ENCODE data around the gene VPS37B.

VPS37B gene

DNA sequence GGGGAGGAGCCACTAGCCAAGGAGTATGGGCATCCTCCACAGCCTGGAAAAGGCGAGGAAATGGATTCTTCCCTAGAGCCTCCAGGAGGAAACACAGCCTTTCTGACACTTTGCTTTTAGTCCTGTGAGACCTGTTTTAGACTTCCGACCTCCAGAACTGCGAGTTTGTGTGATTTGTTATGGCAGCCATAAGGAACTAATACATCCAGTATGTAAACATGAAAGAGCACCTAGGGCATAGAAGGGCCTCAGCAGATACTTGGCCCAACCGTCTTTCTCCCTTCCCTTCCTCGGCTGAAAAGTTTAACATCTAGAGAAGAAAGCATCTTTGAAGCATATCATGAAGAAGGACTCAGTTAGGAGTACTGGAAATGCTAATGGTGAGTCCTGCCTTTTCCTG, 57.1 kb downstream of the VPS37B start:
- no peak for DNase-seq (ENCODE audit: low spot score)

DNA sequence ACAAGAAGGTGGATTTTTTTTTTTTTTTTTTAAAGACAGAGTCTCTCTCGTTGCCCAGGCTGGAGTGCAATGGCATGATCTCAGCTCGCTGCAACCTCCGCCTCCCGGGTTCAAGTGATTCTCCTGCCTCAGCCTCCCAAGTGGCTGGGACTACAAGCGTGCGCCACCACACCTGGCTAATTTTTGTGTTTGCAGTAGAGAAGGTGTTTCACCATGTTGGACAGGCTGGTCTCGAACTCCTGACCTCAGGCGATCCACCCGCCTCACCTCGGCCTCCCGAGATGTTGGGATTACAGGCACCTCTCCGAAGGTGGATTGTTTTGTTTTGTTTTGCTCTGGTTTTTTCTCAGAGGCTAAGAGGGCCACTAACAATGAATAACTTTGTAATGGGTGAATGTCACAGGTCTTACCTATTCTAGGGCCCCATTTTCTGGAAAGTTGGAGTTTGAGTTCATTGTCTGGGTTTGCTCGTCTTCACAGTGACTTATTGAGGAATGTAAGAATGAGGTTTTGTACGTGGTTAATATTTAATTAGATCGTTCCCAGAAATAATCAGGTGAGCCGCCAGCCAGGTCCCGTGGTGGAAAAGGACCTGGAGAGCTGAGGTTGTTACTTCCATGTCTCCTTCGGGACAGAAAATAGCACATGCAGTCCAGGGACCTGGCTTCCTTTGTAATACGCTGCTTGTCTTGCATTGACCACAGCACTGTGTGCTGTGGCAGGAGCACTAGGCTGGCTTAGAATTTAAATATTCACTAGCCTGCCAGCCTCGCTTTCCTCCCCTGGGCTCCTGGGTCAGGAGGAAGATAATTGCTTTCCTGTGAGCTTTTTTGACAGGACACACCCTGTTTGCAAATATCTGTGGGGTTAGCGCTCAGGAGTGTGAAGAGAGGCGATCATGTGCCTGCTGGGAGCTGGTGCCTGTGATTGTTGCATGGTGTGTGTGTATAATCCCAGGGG, 58.3 kb downstream of the VPS37B start:
- DNase-seq (ENCODE audit: low spot score): no peak

DNA sequence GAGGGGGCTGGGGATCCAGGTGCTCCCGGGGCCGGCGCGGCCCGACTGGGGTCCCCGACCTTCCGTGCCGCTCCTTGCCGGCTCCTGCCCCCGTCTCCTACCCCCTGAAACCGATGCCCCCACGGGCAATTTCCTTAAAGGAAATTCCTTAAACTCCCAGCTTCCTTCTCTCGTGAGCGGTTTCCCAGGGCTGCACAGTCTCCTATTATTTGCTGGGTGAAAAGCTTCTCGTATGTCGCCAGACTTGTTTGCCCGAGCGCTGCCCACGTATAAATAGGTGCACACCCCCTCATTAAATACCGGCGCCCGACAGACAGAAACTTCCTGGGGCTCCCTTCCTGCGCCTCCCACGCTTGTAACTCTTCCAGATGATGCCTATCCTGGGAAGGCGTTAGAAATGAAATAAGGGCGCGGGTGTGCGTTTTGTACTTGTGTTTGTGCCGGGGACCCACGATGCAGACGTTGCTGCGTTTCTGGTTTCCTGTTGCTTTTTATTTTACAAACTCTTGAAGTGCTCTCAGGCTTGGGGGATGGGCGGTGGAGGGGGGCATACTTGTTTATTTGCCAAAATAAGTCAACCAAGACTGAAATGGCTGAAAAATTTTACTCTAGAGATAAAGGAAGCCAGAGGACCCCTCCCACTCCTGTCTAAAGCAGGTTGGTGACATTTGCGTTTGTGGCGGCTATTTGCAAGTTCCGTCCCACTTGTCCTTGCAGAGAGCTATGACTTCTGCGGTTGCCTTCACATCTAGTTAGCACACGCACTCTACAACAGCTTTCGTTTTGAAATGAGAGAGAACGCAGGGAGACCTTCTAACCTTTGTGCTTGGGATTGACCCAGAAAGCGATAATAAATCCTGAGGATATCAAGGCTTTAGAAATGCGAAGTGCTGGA, 59.6 kb downstream of the VPS37B start:
- DNase-seq (ENCODE audit: low spot score): no peak

DNA sequence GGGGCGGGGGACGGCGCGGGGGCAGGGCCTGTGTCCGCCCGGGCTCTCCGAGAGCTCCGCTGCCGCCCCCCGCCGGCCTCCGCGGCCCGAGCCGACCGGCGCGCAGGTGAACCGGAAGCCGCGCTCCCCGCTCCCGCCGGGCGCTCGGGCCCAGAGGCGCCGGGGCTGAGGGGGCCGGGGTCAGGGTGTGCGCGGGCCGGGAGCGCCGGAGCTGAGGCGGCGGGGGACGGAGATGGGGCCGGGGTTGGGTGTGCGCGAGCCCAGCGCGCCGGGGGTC, 60.2 kb downstream of the VPS37B start:
- no peak for DNase-seq (ENCODE audit: low spot score)

DNA sequence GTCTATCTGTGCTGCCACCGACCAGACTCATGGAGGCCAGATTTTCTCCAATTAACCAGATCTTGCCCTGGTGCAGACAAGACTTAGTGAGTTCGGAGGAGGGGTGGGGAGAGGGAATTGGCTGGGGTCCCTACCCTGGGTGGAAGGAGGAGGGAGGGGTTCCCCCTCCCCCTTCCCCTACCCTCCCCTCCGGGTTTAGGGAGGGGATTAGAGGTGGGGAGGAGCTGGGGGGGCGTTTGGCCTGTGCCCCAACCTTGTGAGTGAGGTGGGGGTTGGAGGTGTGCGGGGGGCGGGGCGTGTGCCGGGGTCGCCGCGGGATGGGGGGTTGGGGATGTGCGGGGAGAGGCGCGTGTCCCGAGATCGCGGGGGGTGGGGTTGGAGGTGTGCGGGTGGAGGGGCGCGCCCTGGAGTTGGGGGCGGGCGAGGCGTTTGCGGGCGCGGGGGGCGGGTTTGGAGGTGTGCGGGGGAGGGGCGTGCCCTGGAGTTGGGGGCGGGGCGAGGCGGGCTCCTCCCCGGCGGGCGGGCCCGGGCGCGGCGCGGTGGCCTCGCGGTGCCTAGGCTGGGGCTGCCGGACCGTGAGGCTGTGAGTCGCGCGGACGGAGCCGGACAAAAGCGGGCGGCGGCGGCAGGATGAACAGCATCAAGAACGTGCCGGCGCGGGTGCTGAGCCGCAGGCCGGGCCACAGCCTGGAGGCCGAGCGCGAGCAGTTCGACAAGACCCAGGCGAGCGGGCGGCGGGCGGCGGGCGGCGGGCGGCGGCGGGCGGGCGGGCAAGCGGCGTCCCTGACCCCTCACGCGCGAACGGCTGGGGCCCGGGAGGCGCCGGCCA, 60.8 kb downstream of the VPS37B start, which contains the start of gene HIP1R:
TSS of gene HIP1R (plus strand) at position 537 of the 829 bp plus-strand sequence. CDS start at position 631, 94 bp downstream.
- DNase-seq (ENCODE audit: low spot score): no peak

DNA sequence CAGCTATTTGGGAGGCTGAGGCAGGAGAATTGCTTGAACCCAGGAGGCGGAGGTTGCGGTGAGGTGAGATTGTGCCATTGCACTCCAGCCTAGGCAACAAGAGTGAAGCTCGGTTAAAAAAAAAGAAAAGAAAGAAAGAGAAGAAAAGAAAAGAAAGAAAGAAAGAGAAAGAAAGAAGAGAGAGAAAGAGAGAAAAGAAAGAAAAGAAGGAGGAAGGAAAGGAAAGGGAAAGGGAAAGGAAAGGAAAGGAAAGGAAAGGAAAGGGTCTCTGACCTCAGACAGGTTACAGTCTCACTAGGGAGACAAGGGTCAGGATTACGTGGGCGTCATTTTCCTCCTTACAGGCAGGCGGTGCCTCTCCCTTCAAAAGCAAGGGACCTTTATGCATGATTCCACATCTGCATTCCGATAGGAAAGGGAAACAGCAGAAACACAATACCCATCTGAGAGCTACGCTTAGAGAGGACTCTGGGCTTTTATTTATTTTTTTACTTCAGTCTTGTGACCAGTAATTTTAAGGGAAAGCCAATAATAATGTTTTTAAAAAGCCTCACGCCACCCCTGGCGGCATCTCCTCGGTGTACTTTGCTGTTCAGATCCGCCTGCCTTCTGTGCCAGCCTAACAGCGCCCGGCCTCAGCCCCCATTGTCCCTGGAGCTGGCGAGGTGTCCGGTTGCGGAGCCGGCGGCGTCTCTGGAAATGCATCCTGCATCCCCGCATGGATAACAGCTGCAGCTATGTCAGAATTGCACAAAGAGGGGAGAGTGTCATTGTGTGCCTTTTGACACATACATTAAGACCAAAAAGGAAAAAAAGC, 61.6 kb downstream of the VPS37B start:
- no peak for DNase-seq (ENCODE audit: low spot score)

DNA sequence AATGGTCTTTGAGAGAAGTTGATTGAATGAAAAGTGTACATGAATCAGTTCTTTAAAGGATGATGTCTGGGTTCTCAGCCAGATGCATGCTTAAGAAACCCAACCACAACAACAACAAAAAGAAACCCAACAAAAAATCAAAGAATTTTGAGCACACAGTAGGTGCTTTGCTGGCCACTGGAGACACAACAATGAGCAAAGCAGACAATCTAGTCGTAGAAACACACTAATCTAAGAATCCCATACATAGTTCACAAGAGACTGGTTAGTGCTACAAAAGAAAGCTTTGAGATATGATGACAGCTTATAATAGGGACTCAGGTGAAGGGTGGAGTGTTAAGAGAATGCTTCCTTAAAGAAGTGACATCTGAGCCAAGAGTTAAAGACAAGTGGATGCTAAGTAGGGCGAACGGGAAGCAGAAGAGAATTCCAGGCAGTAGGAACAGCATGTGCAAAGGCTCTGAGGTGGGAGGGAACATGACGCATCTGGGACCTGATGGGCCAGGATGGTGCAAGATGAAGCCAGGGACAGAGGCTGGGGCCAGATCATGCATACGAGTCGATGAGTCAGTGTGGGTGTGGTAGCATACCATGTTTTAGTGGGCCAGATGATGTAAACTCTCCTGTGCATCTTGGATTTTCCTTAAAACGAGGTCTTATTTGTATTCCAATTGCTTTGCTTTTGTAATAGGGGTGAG, 65.3 kb downstream of the VPS37B start:
- DNase-seq (ENCODE audit: low spot score): no peak

DNA sequence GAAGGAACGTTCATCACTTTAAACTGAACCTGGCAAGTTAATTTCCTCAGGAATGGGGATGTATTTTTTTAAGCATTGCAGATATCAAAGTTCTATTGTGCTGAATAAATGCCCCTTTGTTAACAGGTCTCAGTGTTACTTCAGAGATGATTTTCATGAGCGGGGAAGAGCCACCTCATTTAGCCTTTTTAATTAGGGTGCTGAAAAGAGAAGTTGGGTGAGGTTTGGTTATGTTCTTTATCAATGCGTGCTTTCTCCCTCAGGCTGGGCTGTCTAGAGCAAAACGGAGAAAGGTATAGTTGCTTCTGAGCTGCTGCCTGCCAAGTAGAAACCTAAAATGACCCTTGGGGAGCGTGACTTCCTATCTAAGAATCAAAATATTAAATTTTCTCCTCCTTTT, 68.7 kb downstream of the VPS37B start:
- DNase-seq (ENCODE audit: low spot score): no peak

DNA sequence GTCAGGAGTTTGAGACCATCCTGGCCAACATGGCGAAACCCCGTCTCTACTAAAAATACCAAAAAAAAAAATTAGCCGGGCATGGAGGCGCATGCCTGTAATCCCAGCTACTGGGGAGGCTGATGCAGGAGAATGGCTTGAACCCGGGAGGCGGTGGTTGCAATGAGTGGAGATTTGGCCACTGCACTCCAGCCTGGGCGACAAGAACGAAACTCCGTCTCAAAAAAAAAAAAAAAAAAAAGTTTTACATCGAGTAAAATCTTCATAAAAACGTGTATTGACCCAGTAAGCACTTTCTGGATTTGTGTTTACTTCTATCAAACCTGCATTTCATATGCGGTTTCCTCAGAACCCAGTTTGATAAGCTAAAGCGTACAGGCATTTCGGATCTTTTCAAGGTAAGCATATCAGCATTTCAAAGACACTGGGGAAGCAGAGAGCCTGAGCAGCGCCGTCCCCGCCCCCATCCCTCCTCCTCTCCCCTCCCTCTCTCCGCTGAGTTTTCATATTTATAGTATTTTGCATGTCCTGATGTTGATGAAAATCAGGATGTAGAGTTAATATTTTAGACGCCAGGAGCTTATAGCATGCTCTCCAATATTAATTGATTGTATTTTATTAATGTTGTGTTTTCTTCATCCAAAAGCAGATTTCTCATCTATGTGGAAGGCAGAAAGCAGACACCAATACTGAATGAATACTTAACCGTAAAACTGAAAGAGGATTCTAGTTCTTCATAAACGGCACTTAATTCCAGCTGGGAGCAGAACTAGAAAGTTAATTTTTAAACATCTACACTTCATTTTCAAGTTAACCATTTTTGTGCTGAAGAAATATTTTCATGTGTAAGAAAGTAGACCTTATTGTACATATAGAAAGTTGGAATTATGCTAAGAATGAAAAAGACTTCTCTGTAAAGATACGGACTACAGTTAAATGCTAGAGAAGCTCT, 69.9 kb downstream of the VPS37B start:
- no peak for DNase-seq (ENCODE audit: low spot score)

DNA sequence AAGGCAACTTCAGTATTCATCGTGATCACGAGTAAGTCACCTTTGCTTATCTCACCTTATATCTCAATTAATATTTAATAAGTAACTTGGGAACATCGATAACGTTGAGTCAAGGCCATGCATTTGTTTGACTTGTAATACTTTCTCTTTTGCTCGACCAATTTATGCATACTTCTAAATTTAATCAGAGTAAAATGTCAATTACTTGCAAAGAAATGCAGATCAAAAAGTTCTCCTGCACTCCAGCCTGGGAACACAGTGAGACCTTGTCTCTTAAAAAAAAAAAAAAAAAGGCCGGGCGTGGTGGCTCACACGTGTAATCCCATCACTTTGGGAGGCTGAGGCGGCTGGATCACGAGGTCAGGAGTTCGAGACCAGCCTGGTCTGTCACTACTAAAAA, 72.5 kb downstream of the VPS37B start:
- no peak for DNase-seq (ENCODE audit: low spot score)

DNA sequence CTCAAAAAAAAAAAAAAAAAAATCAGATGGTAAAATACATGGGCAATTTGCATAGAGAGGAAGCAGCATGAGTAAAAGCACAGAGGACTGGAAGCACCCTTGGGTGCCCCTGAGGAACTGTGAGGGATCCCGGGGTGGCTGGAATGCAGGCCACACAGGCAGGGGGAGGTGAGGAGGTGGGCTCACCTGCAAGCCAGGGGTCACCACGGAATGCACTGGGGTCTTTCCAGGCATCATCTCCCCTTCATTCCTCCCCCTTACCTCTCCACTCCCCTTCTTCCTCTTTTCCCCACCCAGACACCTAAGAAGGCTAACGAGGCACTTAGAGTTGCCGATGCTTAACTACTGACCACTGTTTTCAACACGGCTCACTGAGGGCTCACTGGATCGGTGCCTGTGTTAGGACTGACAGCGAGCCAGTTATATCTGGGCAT, 75.1 kb downstream of the VPS37B start:
- DNase-seq (ENCODE audit: low spot score): no peak

DNA sequence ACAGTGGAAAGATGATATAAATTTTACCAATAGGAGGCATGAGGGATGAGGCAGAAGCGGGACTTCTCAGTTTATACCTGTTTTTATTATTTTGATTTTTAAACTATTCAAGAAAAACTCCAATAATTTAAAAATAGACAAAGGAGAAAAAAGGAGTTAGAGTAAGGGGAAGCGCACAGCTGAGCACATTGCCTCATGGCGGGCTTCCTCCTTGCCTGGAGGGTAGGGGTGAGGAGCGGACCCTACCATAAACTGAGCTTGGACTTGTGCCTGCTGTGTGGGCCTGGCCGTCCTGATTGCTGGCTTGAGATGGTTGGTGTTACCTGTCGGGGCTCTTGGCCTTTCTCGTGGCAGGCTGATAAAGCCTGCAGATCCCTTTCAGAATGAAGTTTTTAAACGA, 75.8 kb downstream of the VPS37B start:
- DNase-seq (ENCODE audit: low spot score): no peak

DNA sequence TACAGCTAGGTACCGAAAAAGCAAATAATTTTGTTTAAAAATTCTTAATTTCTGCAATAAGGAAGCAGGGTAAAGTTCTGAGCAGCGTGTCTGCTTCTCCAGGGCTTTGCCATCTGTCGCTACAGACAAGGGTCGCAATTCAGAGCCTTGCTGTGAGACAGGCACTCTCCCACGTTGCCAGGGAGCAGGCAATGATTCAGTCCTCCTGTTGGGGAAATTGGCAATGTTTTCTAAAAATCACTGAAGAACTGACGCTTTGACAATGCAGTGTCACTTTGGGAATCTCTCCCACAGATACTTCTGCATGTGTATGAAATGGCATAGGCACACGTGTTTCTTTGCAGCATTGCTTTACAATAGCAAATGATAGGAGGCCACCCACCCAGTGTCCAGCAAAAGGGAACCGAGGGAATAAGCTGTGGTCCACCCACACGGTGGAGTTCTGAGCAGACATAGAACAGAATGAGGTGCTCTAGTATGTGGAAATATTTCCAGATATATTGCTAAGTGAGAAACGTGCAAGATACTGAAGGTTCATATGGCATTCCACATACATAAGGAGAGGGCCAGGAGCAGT, 76.6 kb downstream of the VPS37B start:
- no peak for DNase-seq (ENCODE audit: low spot score)

Measured in putamen (tissue), 1 donor.